ENCODE data around the gene GPR31. TPM values are rescaled to one million over a fixed set of nuclear protein-coding genes. Genes with fewer than 3 reads are reported as not detected.

Gene GPR31
- total RNA-seq, 1 experiment from 2014 or later = not detected

GRCh38 chr6:167145461-167145860, 12.3 kb downstream of the GPR31 start:
- Mint-ChIP-seq H3K27me3 (ENCODE audit: low read depth) (peaks cover 29% of the 10 kb centered on the region), H3K27ac (no peak overlapping the region), H3K4me1 (peaks cover 43 to 54% of the 10 kb centered on the region in 2 experiments), H3K9me3 (peaks cover 13% of the 10 kb centered on the region in 2 experiments), H3K4me3 (no peak overlapping the region), H3K36me3 (ENCODE audit: insufficient read depth in 1 of 3, low read depth in 3 of 3) (peaks cover 5 to 23% (median 9%) of the 10 kb centered on the region in 3 experiments; a peak in 5 of 7 replicates)
- no peak overlapping the region for H3K4ac ChIP-seq (ENCODE audit: low read depth, low read length)
- peaks cover 4% of the 10 kb centered on the region for H3K4me1 ChIP-seq (ENCODE audit: insufficient read depth, low read length)
- no peak overlapping the region for H3K18ac ChIP-seq (ENCODE audit: insufficient read length, low read depth, low read length)
- H2AK5ac ChIP-seq (ENCODE audit: insufficient read length, low read length) = no peak overlapping the region
- H3K4me2 ChIP-seq (ENCODE audit: insufficient read depth, insufficient read length, low read length) = no peak overlapping the region
- no peak overlapping the region for H2BK15ac ChIP-seq (ENCODE audit: low read depth, low read length)
- no peaks in the 10 kb centered on the region for H3K23me2 ChIP-seq (ENCODE audit: insufficient read length, low read depth, low read length, poor library complexity, severe bottlenecking)
- no peak for TF ChIP-seq CTCF (conservative IDR thresholded peaks at IDR 0.05)
- H2BK5ac ChIP-seq (ENCODE audit: insufficient read length, low read length) = no peak overlapping the region
- no peak overlapping the region for H3K23ac ChIP-seq (ENCODE audit: insufficient read length, low read depth, low read length)
- no peak overlapping the region for H2BK20ac ChIP-seq (ENCODE audit: low read depth, low read length, poor library complexity, severe bottlenecking)
- no peak overlapping the region for H3K9ac ChIP-seq (ENCODE audit: extremely low read depth, insufficient read length, low read length)
- no CpG with 5 or more reads among the region's 12 CpGs for WGBS (ENCODE audit: extremely low coverage, insufficient read length, low lambda C conversion rate)
- no peak overlapping the region for H3K56ac ChIP-seq (ENCODE audit: insufficient read length, low read depth, low read length)
- H4K91ac ChIP-seq (ENCODE audit: insufficient read length, low read depth, low read length) = no peak overlapping the region
- H3K79me1 ChIP-seq (ENCODE audit: insufficient read depth, low read depth, low read length, poor library complexity, severe bottlenecking) = no peaks in the 10 kb centered on the region
- no peak overlapping the region for H3K27ac ChIP-seq (ENCODE audit: insufficient read length, low read depth, low read length)
- no peaks in the 10 kb centered on the region for H3K79me2 ChIP-seq (ENCODE audit: insufficient read depth, low read length)
- no peaks in the 10 kb centered on the region; the same call in 1 of the 2 replicates for H3K27me3 ChIP-seq (ENCODE audit: insufficient read depth, low read length)
- H4K5ac ChIP-seq (ENCODE audit: insufficient read length, low read depth, low read length) = no peak overlapping the region
- H4K20me1 ChIP-seq (ENCODE audit: control insufficient read depth, insufficient read depth, insufficient read length) = no peaks in the 10 kb centered on the region
- no peak overlapping the region for H2BK12ac ChIP-seq (ENCODE audit: insufficient read length, low read depth, low read length)
- no peak overlapping the region for H2AFZ ChIP-seq (ENCODE audit: low read length)
- H3K9me3 ChIP-seq (ENCODE audit: control insufficient read depth, low read depth, low read length) = no peaks in the 10 kb centered on the region
- no peak overlapping the region for H3T11ph ChIP-seq (ENCODE audit: low read length)
- H2BK120ac ChIP-seq (ENCODE audit: low read depth, low read length, poor library complexity, severe bottlenecking) = no peak overlapping the region
- no peak overlapping the region for H4K8ac ChIP-seq (replicated peaks; ENCODE audit: insufficient read length, low read depth, low read length)
- DNase-seq = no peak
- H3K14ac ChIP-seq (ENCODE audit: insufficient read depth, low read length) = no peak overlapping the region

Measured in H9 (cell line).